ENCODE results near the gene SMURF2. TPM values are rescaled to one million over a fixed set of nuclear protein-coding genes. Genes with fewer than 3 reads are reported as not detected.

Gene SMURF2
- total and polyA plus RNA-seq, 4 donors = 9.9 to 85.6 (median 22.5) TPM

GRCh38 chr17:64529221-64529620 lies 132.9 kb downstream of the SMURF2 start:
- Histone ChIP-seq H3K36me3 (ENCODE audit: control insufficient read depth in 4 of 4, insufficient read depth in 4 of 4, low read length in 4 of 4) (peaks cover 30 to 70% (median 45%) of the 10 kb centered on the region in 4 donors), H3K4me3 (no peak overlapping the region), H3K27me3 (ENCODE audit: control insufficient read depth in 3 of 3, insufficient read depth in 3 of 3, low read length in 2 of 3) (no peaks in the 10 kb centered on the region), H3K27ac (ENCODE audit: low read depth in 1 of 2, low read length in 1 of 2) (no peak overlapping the region), H3K9me3 (ENCODE audit: control insufficient read depth in 4 of 4, insufficient read depth in 3 of 4, low read length in 3 of 4) (no peaks in the 10 kb centered on the region), H3K4me1 (ENCODE audit: control insufficient read depth in 5 of 5, insufficient read depth in 5 of 5, low read length in 5 of 5) (no peaks in the 10 kb centered on the region), H3K9ac (ENCODE audit: insufficient read depth in 1 of 2, low read length in 2 of 2) (no peak overlapping the region)
- 98 to 99% methylated on average over 5 of the region's 5 CpGs for WGBS, 2 donors
- DNase-seq = no peak
- TF ChIP-seq, protein P1, sequence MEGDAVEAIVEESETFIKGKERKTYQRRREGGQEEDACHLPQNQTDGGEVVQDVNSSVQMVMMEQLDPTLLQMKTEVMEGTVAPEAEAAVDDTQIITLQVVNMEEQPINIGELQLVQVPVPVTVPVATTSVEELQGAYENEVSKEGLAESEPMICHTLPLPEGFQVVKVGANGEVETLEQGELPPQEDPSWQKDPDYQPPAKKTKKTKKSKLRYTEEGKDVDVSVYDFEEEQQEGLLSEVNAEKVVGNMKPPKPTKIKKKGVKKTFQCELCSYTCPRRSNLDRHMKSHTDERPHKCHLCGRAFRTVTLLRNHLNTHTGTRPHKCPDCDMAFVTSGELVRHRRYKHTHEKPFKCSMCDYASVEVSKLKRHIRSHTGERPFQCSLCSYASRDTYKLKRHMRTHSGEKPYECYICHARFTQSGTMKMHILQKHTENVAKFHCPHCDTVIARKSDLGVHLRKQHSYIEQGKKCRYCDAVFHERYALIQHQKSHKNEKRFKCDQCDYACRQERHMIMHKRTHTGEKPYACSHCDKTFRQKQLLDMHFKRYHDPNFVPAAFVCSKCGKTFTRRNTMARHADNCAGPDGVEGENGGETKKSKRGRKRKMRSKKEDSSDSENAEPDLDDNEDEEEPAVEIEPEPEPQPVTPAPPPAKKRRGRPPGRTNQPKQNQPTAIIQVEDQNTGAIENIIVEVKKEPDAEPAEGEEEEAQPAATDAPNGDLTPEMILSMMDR (IDR thresholded peaks at IDR 0.05; ENCODE audit: control extremely low read depth, extremely low read depth) = no peak
- no peak for ATAC-seq (ENCODE audit: insufficient read depth, low FRiP score)

DNA sequence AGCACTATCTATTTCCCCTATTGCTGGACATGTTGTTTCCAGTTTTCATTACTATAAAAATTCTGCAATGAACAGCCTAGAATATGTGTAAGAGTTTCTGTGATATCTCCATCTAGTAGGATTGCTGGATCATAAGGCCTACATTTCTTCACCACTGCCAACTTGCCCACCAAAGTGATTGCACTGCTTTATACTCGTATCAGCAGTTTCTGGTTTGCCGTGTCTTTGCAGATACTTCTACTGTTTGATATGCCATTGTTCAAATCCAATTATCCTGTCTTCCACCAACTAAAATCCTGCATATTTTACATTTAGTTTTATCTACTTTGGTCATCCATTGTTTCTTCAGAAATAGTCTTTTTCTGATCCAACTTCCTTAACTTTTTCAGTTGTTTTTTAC lies 134.2 kb downstream of the SMURF2 start:
- Histone ChIP-seq H3K9me3 (ENCODE audit: control insufficient read depth in 4 of 4, insufficient read depth in 3 of 4, low read length in 3 of 4) (no peaks in the 10 kb centered on the region), H3K4me1 (ENCODE audit: control insufficient read depth in 5 of 5, insufficient read depth in 5 of 5, low read length in 5 of 5) (no peaks in the 10 kb centered on the region), H3K27me3 (ENCODE audit: control insufficient read depth in 3 of 3, insufficient read depth in 3 of 3, low read length in 2 of 3) (no peaks in the 10 kb centered on the region), H3K9ac (ENCODE audit: insufficient read depth in 1 of 2, low read length in 2 of 2) (no peak overlapping the region), H3K4me3 (no peak overlapping the region), H3K27ac (ENCODE audit: low read depth in 1 of 2, low read length in 1 of 2) (no peak overlapping the region), H3K36me3 (ENCODE audit: control insufficient read depth in 4 of 4, insufficient read depth in 4 of 4, low read length in 4 of 4) (peaks cover 24 to 65% (median 44%) of the 10 kb centered on the region in 4 donors)
- TF ChIP-seq, protein P1 (IDR thresholded peaks at IDR 0.05; ENCODE audit: control extremely low read depth, extremely low read depth) = no peak
- WGBS, 2 donors = 94 to 100% methylated on average over 2 of the region's 2 CpGs
- no peak for ATAC-seq (ENCODE audit: insufficient read depth, low FRiP score)
- DNase-seq = no peak

GRCh38 chr17:64520359-64520758 lies 141.7 kb downstream of the SMURF2 start:
- Histone ChIP-seq H3K36me3 (ENCODE audit: control insufficient read depth in 4 of 4, insufficient read depth in 4 of 4, low read length in 4 of 4) (peaks cover 15 to 51% (median 34%) of the 10 kb centered on the region in 4 donors), H3K9me3 (ENCODE audit: control insufficient read depth in 4 of 4, insufficient read depth in 3 of 4, low read length in 3 of 4) (no peaks in the 10 kb centered on the region), H3K9ac (ENCODE audit: insufficient read depth in 1 of 2, low read length in 2 of 2) (no peak overlapping the region), H3K27ac (ENCODE audit: low read depth in 1 of 2, low read length in 1 of 2) (no peak overlapping the region), H3K27me3 (ENCODE audit: control insufficient read depth in 3 of 3, insufficient read depth in 3 of 3, low read length in 2 of 3) (no peaks in the 10 kb centered on the region), H3K4me3 (no peak overlapping the region), H3K4me1 (ENCODE audit: control insufficient read depth in 5 of 5, insufficient read depth in 5 of 5, low read length in 5 of 5) (no peaks in the 10 kb centered on the region)
- ATAC-seq (ENCODE audit: insufficient read depth, low FRiP score) (no peak), DNase-seq (no peak)
- WGBS, 2 donors = 78 to 91% methylated on average over 6 of the region's 6 CpGs
- TF ChIP-seq, protein P1 (IDR thresholded peaks at IDR 0.05; ENCODE audit: control extremely low read depth, extremely low read depth) = no peak

DNA sequence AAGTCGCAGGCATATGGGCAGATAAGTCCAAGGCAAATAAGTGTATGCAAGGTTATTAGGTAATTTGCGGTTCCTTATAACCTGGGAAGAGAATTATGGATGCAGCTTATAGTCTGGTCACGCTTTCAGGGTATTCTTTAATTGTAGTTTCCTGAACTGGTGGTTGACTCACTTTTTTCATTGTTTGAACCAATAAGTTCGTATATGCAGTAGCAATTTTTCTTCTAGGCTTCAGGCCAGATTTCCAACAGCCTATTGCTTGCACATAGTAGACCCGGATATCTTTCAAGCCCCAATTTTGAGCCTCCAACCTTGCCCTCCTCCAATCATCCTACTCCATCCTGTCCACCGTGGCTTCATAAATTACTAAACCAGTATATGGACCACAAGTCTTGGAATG lies 142.5 kb downstream of the SMURF2 start:
- TF ChIP-seq, protein P1 (IDR thresholded peaks at IDR 0.05; ENCODE audit: control extremely low read depth, extremely low read depth) = no peak
- Histone ChIP-seq H3K4me1 (ENCODE audit: control insufficient read depth in 5 of 5, insufficient read depth in 5 of 5, low read length in 5 of 5) (no peaks in the 10 kb centered on the region), H3K36me3 (ENCODE audit: control insufficient read depth in 4 of 4, insufficient read depth in 4 of 4, low read length in 4 of 4) (peaks cover 13 to 59% (median 39%) of the 10 kb centered on the region in 4 donors), H3K4me3 (no peak overlapping the region), H3K9me3 (ENCODE audit: control insufficient read depth in 4 of 4, insufficient read depth in 3 of 4, low read length in 3 of 4) (no peaks in the 10 kb centered on the region), H3K27ac (ENCODE audit: low read depth in 1 of 2, low read length in 1 of 2) (no peak overlapping the region), H3K27me3 (ENCODE audit: control insufficient read depth in 3 of 3, insufficient read depth in 3 of 3, low read length in 2 of 3) (no peaks in the 10 kb centered on the region), H3K9ac (ENCODE audit: insufficient read depth in 1 of 2, low read length in 2 of 2) (no peak overlapping the region)
- ATAC-seq (ENCODE audit: insufficient read depth, low FRiP score) = no peak
- DNase-seq = no peak
- 95 to 97% methylated on average over 6 of the region's 6 CpGs for WGBS, 2 donors

Data from lung (tissue), 12 donors.